CD4-positive, alpha-beta T cell (primary cell): ENCODE measurements around the gene RARA. TPM values are rescaled to one million over a fixed set of nuclear protein-coding genes. Genes with fewer than 3 reads are reported as not detected.
A peak's percentile ranks its signal among the peaks of the same experiment; 100 is the strongest.

Experiments
- ATAC-seq: fragments of 200-7000 bp; cut with Tn5 transposase; one replicate; pipeline ENCODE4 v1.10.0; 2022; ENCODE audit warnings: mild to moderate bottlenecking; ENCODE audit not compliant: poor library complexity
- CTCF ChIA-PET: fragments of 350-600 bp; sonication (Branson Sonifier 250); formaldehyde crosslinking; loops from one replicate; lab custom pipeline; 2021; ENCODE audit warnings: antibody characterized with exemption, inconsistent platforms; lab: Charles Lee
- POLR2A ChIA-PET: fragments of 350-600 bp; sonication (Branson Sonifier 250); formaldehyde crosslinking; loops from one replicate; lab custom pipeline; 2021; ENCODE audit warnings: antibody characterized with exemption, inconsistent platforms; lab: Charles Lee
- DNase-seq, 14 experiments: peaks; one replicate each; pipeline ENCODE4 v3.0.0-alpha.2; 2013 to 2020; ENCODE audit warnings: mixed read lengths in 2 of 14
- H3K27ac ChIP-seq, 2 donors: one replicate each; pipeline versions ENCODE4 v1.5.1 to v1.7.0; 2013; ENCODE audit warnings: low read length in 2 of 2, low read depth in 1 of 2, mild to moderate bottlenecking in 1 of 2
- H3K27me3 ChIP-seq, 2 experiments: 1 replicate in 1 of 2; 2 replicates in 1 of 2; pipeline versions ENCODE4 v1.6.1 to v1.7.0; 2013; ENCODE audit warnings: low read length in 2 of 2, control low read depth in 1 of 2, mild to moderate bottlenecking in 1 of 2, moderate library complexity in 1 of 2; ENCODE audit not compliant: insufficient read depth in 2 of 2, control insufficient read depth in 1 of 2
- H3K36me3 ChIP-seq: one replicate; pipeline ENCODE4 v1.6.1; 2013; ENCODE audit warnings: low read length, control low read depth; ENCODE audit not compliant: insufficient read depth
- H3K4me1 ChIP-seq: one replicate; pipeline ENCODE4 v1.6.1; 2013; ENCODE audit warnings: low read length, control low read depth; ENCODE audit not compliant: insufficient read depth
- H3K4me3 ChIP-seq: one replicate; pipeline ENCODE4 v1.5.1; 2013; ENCODE audit warnings: mild to moderate bottlenecking, low read length, moderate library complexity
- H3K9me3 ChIP-seq, 2 experiments: 1 replicate in 1 of 2; 2 replicates in 1 of 2; pipeline versions ENCODE4 v1.6.1 to v1.7.0; 2013; ENCODE audit warnings: low read length in 2 of 2, mild to moderate bottlenecking in 2 of 2, control low read depth in 1 of 2, moderate library complexity in 1 of 2; ENCODE audit not compliant: control insufficient read depth in 1 of 2, insufficient read depth in 1 of 2
- H3K27ac Mint-ChIP-seq: one replicate; pipeline ENCODE4 v1.8.0; 2020; ENCODE audit warnings: mixed read lengths
- H3K27me3 Mint-ChIP-seq: one replicate; pipeline ENCODE4 v1.8.0; 2021; ENCODE audit warnings: mixed read lengths
- H3K36me3 Mint-ChIP-seq: one replicate; pipeline ENCODE4 v1.8.0; 2021; ENCODE audit warnings: low read depth, mixed read lengths
- H3K4me1 Mint-ChIP-seq: one replicate; pipeline ENCODE4 v1.8.0; 2021; ENCODE audit warnings: low read depth, mixed read lengths
- H3K4me3 Mint-ChIP-seq: one replicate; pipeline ENCODE4 v1.8.0; 2020; ENCODE audit warnings: mild to moderate bottlenecking, mixed read lengths
- H3K9me3 Mint-ChIP-seq: one replicate; pipeline ENCODE4 v1.8.0; 2020; ENCODE audit warnings: mixed read lengths
- CTCF ChIP-seq: fragments of 200-600 bp; IDR thresholded peaks from one replicate; pipeline ENCODE4 v1.8.0; 2022; ENCODE audit warnings: antibody characterized with exemption, mild to moderate bottlenecking
- intact Hi-C, 2 experiments: fragments of 100-400 bp; cut with DNase I in 1 of 2; cut with micrococcal nuclease in 1 of 2; formaldehyde crosslinking; loops; one replicate each; pipeline versions ENCODE4 v1.15.1 to v1.9.0; 2023 to 2025; cut with DNase I, micrococcal nuclease
- total RNA-seq, 174 experiments: library from RNA in 2 of 174; stranded (reverse) in 2 of 174; gene quantifications; one replicate each; pipeline ENCODE4 v1.2.3 and lab custom pipeline; 2021 to 2026

Gene RARA
- total RNA-seq, 2 experiments from 2014 or later = 114 to 115 TPM

- H3K36me3 Mint-ChIP-seq = peaks cover 38% of the 10 kb centered on the region
- peaks cover 93% of the 10 kb centered on the region for H3K4me1 Mint-ChIP-seq
- Histone ChIP-seq H3K27ac (peak overlapping the region; percentile 92 to 99), H3K4me1 (peaks cover 99% of the 10 kb centered on the region), H3K27me3 (no peaks in the 10 kb centered on the region), H3K4me3 (peak overlapping the region; percentile 49), H3K36me3 (peaks cover 25% of the 10 kb centered on the region), H3K9me3 (no peaks in the 10 kb centered on the region)
- no peaks in the 10 kb centered on the region for H3K9me3 Mint-ChIP-seq
- CTCF ChIA-PET = interaction anchor here (1.0 to 3.9 kb wide), 8 partner anchors 10 to 212 kb away, joined by 3 to 30 read pairs (median 4); no protein-coding TSS in a partner anchor
- H3K4me3 Mint-ChIP-seq = peak overlapping the region; percentile 84
- DNase-seq (no peak), ATAC-seq (no peak)
- H3K27ac Mint-ChIP-seq = peak overlapping the region; percentile 99
- TF ChIP-seq CTCF = no peak
- intact Hi-C loops = no loop called here
- POLR2A ChIA-PET = interaction anchor here (0.7 to 4.7 kb wide), 17 partner anchors 9 to 1360 kb away, joined by 3 to 30 read pairs (median 7); partner anchors contain the start of genes EIF1 and RARA
- H3K27me3 Mint-ChIP-seq = no peaks in the 10 kb centered on the region
These were observed 18.9 kb downstream of the RARA start for GRCh38 chr17:40327735-40328385.

- Histone ChIP-seq H3K36me3 (peaks cover 30% of the 10 kb centered on the region), H3K4me1 (peaks cover 99% of the 10 kb centered on the region), H3K27me3 (no peaks in the 10 kb centered on the region), H3K27ac (peak overlapping the region; percentile 92 to 99), H3K4me3 (no peak overlapping the region), H3K9me3 (no peaks in the 10 kb centered on the region)
- peaks cover 38% of the 10 kb centered on the region for H3K36me3 Mint-ChIP-seq
- peaks cover 93% of the 10 kb centered on the region for H3K4me1 Mint-ChIP-seq
- ATAC-seq (no peak), DNase-seq (no peak)
- no peaks in the 10 kb centered on the region for H3K27me3 Mint-ChIP-seq
- intact Hi-C loops = no loop called here
- no peak for TF ChIP-seq CTCF
- ChIA-PET CTCF (interaction anchor here (1.6 to 3.9 kb wide), 5 partner anchors 10 to 26 kb away, joined by 3 to 30 read pairs (median 7); no protein-coding TSS in a partner anchor), POLR2A (interaction anchor here (0.9 to 4.7 kb wide), 7 partner anchors 11 to 1360 kb away, joined by 3 to 30 read pairs (median 5); partner anchors contain the start of gene EIF1)
- H3K4me3 Mint-ChIP-seq = peak overlapping the region; percentile 69
- H3K27ac Mint-ChIP-seq = peak overlapping the region; percentile 99
- H3K9me3 Mint-ChIP-seq = no peaks in the 10 kb centered on the region
These were observed 19.4 kb downstream of the RARA start for GRCh38 chr17:40328386-40328766.

- peaks cover 99% of the 10 kb centered on the region for H3K4me1 ChIP-seq
- peak overlapping the region; percentile 55 to 62 for H3K27ac ChIP-seq
- H3K27ac Mint-ChIP-seq = peak overlapping the region; percentile 93
- no peaks in the 10 kb centered on the region for H3K9me3 ChIP-seq
- H3K4me1 Mint-ChIP-seq = peaks cover 93% of the 10 kb centered on the region
- H3K4me3 ChIP-seq = peak overlapping the region; percentile 0
- H3K36me3 Mint-ChIP-seq = peaks cover 46% of the 10 kb centered on the region
- ATAC-seq = no peak
- TF ChIP-seq CTCF = no peak
- intact Hi-C loops = no loop called here
- peak in 3 of 14 experiments; percentile 64 to 65 (median 65) for DNase-seq
- no peaks in the 10 kb centered on the region for H3K27me3 ChIP-seq
- H3K9me3 Mint-ChIP-seq = no peaks in the 10 kb centered on the region
- CTCF ChIA-PET = interaction anchor here (3.9 kb wide), 1 partner anchor 12 kb away, joined by 14 read pairs; no protein-coding TSS in a partner anchor
- peaks cover 32% of the 10 kb centered on the region for H3K36me3 ChIP-seq
- peak overlapping the region; percentile 62 for H3K4me3 Mint-ChIP-seq
- POLR2A ChIA-PET = interaction anchor here (0.9 to 2.8 kb wide), 5 partner anchors 7 to 235 kb away, joined by 3 to 16 read pairs (median 12); no protein-coding TSS in a partner anchor
- no peaks in the 10 kb centered on the region for H3K27me3 Mint-ChIP-seq
These were observed 21.1 kb downstream of the RARA start for GRCh38 chr17:40329839-40330794.
